Measurements from ENCODE around the gene AUTS2. TPM values are rescaled to one million over a fixed set of nuclear protein-coding genes. Genes with fewer than 3 reads are reported as not detected.

AUTS2 gene
- total and polyA plus RNA-seq, 9 of the 15 experiments (the other 6 are each of a cell fraction or from before 2014, with no cell fraction given): 0.58 TPM; not detected in 8

DNA sequence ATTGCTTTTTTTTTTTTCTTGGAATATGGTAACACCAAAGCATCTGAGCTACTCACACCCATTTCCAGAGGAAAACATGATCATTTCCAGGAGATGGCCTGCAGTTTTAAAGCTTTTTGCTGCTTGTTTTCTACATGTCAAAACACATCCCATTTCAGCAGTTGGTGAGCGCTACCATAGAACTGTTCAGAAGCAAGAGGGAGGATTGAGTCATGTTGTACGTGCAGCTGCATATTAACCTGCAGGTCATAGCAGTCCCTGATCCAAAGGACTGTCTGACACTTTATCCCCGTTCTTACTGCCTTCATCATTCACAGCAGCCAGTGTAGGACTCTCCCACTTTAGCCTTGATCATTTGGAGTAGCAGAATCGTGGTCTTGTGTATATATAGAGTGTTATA, 124.6 kb downstream of the AUTS2 start (continued):
- TF ChIP-seq MEF2A (IDR thresholded peaks at IDR 0.05; ENCODE audit: control insufficient read depth, low read depth, low read length) (no peak), HEY1 (CRISPR knock-in tag; IDR thresholded peaks at IDR 0.05; ENCODE audit: borderline replicate concordance) (no peak), ZNF444 (CRISPR knock-in tag; IDR thresholded peaks at IDR 0.05) (no peak), RCOR1 (IDR thresholded peaks at IDR 0.05; ENCODE audit: borderline replicate concordance in 1 of 2, low read depth in 2 of 2, low read length in 2 of 2) (no peak)

DNA sequence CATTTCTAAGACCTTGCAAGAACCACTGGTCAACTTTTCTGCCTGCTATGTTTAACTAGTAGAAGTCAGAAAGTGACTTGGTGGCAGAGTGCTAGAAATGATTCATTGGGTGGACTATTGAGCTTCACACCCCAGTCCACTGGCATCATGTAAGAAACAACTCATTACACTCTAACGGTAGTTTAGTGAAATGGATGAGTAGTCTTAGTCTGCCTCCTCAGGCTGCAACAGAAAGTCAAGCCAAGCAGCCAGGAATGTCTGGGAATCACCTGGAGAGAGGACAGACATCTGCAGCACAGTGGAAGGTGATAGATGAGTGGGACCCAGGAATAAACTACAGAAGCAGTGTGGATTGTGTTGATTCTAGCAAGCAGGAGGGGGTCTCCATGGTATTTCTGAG, 125.4 kb downstream of the AUTS2 start:
- ATAC-seq: no peak
- no peak for FAIRE-seq
- intact Hi-C loops (cut with micrococcal nuclease): no loop called here
- Histone ChIP-seq H3K27ac (ENCODE audit: extremely low read depth, low read depth, low read length) (no peak overlapping the region), H3K4me1 (replicated peaks in 1 of 2; ENCODE audit: control insufficient read depth in 2 of 2, insufficient read depth in 2 of 2, low read length in 2 of 2) (no peaks in the 10 kb centered on the region), H3K9me3 (replicated peaks; ENCODE audit: control insufficient read depth, insufficient read depth, low read depth, low read length) (no peaks in the 10 kb centered on the region), H3K9ac (ENCODE audit: insufficient read depth in 1 of 2, low read depth in 2 of 2, low read length in 2 of 2) (no peak overlapping the region), H2AFZ (ENCODE audit: low read depth, low read length) (no peak overlapping the region), H4K20me1 (replicated peaks; ENCODE audit: control insufficient read depth, insufficient read depth, low read length) (no peaks in the 10 kb centered on the region), H3K4me2 (ENCODE audit: insufficient read depth, low read length) (no peak overlapping the region), H3K9me1 (ENCODE audit: control insufficient read depth, insufficient read depth, low read length) (no peaks in the 10 kb centered on the region), H3K27me3 (ENCODE audit: control insufficient read depth in 2 of 2, insufficient read depth in 2 of 2, low read length in 2 of 2) (no peaks in the 10 kb centered on the region), H3K4me3 (no peak overlapping the region), H3K79me2 (ENCODE audit: control insufficient read depth, insufficient read depth, low read length) (no peaks in the 10 kb centered on the region), H3K36me3 (ENCODE audit: control insufficient read depth, insufficient read depth, low read length) (no peaks in the 10 kb centered on the region)
- DNase-seq (ENCODE audit: extremely low read depth in 1 of 4, low spot score in 3 of 4): no peak
- ChIA-PET POLR2A (no interaction called here), CTCF (ENCODE audit: low intra/inter-chr PET ratio) (no interaction called here)
- in situ Hi-C loops (cut with MboI): no loop called here
- WGBS (ENCODE audit: insufficient coverage, low coverage, missing lambda C conversion rate): 0% methylated on average over 1 of the region's 1 CpG
- BruUV-seq (replicated peaks): no TSS peak
- TF ChIP-seq PATZ1 (CRISPR knock-in tag; IDR thresholded peaks at IDR 0.05; ENCODE audit: borderline replicate concordance) (no peak), IRF2 (CRISPR knock-in tag; IDR thresholded peaks at IDR 0.05) (no peak), ZNF239 (CRISPR knock-in tag; IDR thresholded peaks at IDR 0.05) (no peak), DNMT1 (IDR thresholded peaks at IDR 0.05) (no peak), ZNF407 (IDR thresholded peaks at IDR 0.05; ENCODE audit: low read depth) (no peak), XRCC5 (IDR thresholded peaks at IDR 0.05; ENCODE audit: low read depth, low read length) (no peak), ZNF76 (CRISPR knock-in tag; IDR thresholded peaks at IDR 0.05; ENCODE audit: borderline replicate concordance) (no peak), NFIC (IDR thresholded peaks at IDR 0.05) (no peak), ZC3H11A (IDR thresholded peaks at IDR 0.05; ENCODE audit: low read depth, low read length) (no peak)
